CD4-positive, alpha-beta T cell treated with Interleukin-12 subunit alpha and Interleukin-12 subunit beta, for 1 hour (primary cell): ENCODE data around the gene GAPDH.
"Not testable (repeated sequence)": the region's sequence is repeated elsewhere in the genome, so short reads cannot be mapped to it uniquely, and the experiment has no call there.

ENCODE experiments used
- DNase-seq: peaks from one replicate; pipeline ENCODE4 v3.0.0-alpha.2; 2020

GAPDH gene

GRCh38 chr12:6569786-6570185 is 35.5 kb downstream of the GAPDH start:
- DNase-seq = no peak

- peak; percentile 57 for DNase-seq
These were observed 36.1 kb downstream of the GAPDH start for GRCh38 chr12:6570264-6570887.

- no peak for DNase-seq
These were observed 38.7 kb downstream of the GAPDH start for GRCh38 chr12:6573001-6573400.

DNA sequence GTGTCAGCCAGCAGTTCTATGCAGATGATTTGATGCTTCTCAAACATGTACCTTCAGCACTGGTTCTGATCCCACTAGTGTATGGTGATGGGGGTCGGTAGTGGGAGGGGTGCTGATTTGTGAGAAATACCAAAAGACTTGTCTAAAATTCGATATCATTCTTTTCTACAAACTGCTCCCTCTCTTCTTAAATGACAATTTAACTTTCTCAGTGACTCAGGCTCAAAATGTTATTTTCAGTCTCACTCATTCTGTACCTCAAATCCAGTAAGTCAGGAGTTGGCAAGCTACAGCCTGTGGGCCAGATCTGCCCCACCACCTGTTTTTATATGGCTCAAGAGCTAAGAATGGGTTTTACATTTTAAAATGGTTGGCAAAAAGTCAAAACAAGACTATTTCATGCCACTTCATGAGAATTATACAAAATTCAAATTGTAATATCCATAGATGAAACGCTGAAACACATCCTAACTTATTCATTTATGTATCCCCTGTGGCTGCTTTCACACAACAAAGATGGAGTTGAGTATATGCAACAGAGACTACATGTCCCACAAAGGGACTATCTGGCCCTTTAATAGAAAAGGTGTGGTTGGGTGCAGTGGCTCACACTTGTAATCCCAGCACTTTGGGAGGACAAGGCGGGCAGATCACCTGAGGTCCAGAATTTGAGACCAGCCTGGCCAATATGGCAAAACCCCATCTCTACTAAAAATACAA is 40.4 kb downstream of the GAPDH start:
- no peak for DNase-seq

DNA sequence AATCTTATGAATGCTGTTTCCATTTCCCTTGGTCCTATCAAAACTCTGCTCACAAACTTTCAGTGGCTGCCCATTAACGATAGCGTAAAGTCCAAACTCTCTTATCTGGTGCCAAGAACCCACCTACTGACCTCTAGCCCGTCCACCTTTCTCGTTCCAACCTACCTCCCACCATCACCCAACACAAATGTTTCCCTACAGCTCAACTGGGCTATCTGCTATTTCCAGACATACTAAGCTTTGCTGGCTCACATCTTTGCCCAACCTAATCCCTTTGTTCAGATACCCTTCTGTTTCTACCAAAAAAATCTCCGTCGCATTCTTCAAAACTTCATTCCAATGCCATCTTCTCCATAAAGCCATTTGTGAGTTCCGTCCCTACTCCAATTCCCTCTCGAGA is 41.3 kb downstream of the GAPDH start:
- no peak for DNase-seq

GRCh38 chr12:6582196-6582595 is 47.9 kb downstream of the GAPDH start:
- no peak for DNase-seq

- DNase-seq = no peak
These were observed 48.6 kb downstream of the GAPDH start for GRCh38 chr12:6582959-6583358.

DNA sequence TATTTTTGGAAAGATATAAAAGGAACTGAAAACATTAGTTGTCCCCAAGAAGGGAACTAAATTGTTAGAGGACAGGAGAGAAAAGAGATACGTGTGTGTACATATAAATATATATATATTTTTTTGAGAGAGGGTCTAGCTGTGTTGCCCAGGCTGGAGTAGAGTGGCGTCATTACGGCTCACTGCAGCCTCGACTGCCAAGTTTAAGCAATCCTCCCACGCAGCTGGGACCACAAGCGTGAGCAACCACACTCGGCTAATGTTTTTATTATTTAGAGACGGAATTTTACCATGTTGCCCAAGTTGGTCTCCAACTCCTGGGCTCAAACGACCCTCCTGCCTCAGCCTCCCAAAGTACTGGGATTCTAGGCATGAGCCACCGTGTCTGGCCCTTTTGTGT is 50.0 kb downstream of the GAPDH start:
- no peak for DNase-seq

GRCh38 chr12:6586569-6586968 is 52.3 kb downstream of the GAPDH start:
- DNase-seq = not testable (repeated sequence)
